ENCODE data around the gene SLC49A4.
"Not testable (repeated sequence)": the region's sequence is repeated elsewhere in the genome, so short reads cannot be mapped to it uniquely, and the experiment has no call there.

The SLC49A4 gene, protein sequence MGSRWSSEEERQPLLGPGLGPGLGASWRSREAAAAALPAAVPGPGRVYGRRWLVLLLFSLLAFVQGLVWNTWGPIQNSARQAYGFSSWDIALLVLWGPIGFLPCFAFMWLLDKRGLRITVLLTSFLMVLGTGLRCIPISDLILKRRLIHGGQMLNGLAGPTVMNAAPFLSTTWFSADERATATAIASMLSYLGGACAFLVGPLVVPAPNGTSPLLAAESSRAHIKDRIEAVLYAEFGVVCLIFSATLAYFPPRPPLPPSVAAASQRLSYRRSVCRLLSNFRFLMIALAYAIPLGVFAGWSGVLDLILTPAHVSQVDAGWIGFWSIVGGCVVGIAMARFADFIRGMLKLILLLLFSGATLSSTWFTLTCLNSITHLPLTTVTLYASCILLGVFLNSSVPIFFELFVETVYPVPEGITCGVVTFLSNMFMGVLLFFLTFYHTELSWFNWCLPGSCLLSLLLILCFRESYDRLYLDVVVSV

DNA sequence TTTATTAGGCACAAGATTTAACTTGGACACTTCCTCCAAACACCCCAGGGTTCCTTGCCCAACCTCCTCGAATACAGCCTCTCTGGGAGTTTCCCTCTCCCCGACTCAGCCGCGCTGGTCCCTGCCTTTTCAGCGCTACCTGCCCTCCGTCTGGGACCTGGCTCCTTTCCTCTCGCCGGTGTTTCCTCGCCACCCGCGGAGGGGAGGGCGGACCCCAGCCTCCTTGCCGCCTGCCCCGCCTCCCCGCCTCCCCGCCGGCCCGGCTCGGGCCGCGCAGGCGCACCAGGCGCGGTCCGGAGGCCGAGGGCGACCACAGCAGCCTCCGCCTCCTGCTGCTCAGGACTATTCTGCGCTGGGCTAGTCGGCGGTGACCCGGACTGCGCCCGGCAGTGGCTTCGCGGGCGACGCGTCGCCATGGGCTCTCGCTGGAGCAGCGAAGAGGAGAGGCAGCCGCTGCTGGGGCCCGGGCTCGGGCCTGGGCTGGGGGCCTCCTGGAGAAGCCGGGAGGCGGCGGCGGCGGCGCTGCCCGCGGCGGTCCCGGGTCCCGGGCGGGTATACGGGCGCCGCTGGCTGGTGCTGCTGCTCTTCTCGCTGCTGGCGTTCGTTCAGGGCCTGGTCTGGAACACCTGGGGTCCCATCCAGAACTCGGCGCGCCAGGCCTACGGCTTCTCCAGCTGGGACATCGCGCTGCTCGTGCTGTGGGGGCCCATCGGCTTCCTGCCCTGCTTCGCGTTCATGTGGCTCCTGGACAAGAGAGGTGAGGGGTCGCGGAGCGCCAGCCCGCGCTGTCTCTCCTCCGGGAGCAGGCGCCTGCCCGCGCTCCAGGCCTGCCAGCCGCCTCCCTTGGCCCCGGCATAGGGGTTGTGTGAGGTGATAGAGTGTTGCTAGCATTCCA lies at the start of gene SLC49A4:
TSS of gene SLC49A4 (plus strand) at position 291 of the 895 bp plus-strand sequence. CDS start at position 415, 124 bp downstream.
- peak; percentile 81 for DNase-seq (ENCODE audit: low spot score)

DNA sequence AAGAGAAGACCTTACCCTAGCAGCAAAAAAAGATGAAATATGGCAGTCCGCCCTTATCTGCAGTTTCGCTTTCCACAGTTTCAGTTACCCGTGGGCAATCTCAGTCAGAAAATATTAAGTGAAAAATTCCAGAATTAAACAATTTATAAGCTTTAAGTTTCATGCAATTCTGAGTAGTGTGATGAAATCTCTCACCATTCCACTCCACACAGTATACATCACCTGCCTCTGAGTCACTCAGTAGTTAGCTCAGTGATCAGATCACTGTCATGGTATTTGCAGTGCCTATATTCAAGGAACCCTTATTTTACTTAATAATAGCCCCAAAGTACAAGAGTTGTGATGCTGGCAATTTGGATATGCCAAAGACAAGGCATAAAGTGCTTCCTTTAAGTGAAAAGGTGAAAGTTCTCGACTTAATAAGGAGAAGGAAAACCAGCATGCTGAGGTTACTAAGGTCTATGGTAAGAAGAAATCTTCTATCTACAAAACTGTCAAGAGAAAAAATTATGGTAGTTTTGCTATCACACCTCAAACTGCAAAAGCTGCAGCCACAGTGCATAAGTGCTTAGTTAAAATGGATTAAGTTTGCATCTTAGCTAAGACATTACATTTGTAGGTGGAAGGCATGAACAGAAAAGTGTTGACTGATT lies 49.4 kb upstream of the SLC49A4 start:
- no peak for DNase-seq (ENCODE audit: low spot score)

- not testable (repeated sequence) for DNase-seq (ENCODE audit: low spot score)
Observed at GRCh38 chr3:122747295-122747694, 47.6 kb upstream of the SLC49A4 start.

DNA sequence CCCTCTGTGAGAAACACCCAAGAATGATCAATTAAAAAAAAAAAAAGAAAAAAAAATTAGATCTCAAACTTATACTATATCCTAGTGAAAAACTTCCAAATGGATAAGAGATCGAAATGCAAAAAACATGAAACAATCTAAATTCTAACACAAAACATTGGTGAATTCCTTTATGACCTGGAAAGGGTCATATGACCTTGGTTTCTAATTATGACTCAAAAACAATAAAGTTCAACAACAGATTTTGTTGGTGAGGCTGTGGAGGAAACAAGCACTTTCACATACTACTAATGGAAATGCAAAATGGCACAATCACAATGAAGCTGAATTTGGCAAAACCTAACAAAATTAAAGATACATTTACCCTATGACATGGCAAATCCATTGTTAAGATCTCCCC lies 46.5 kb upstream of the SLC49A4 start:
- no peak for DNase-seq (ENCODE audit: low spot score)

- peak; percentile 75 for DNase-seq (ENCODE audit: low spot score)
Observed at GRCh38 chr3:122754929-122755328, 39.9 kb upstream of the SLC49A4 start.

DNA sequence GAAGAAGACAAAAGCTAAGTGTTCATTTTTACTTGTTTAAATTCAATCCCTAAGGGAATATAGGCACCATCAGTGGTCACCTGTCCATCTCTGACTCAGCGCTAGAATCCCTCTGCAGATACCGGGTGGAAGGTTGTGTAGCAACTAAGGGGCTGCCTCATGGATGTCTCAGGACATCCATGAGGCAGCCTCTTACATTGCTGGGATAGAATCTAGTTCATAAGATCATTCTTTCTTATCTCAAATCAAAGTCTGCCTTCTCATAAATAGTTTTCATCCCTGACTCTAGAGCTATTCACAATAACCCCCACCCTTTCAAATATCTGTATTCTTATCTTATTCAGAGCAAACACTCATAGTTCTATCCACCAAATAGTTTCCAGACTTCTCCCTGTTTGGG lies 39.4 kb upstream of the SLC49A4 start:
- DNase-seq (ENCODE audit: low spot score) = no peak

DNA sequence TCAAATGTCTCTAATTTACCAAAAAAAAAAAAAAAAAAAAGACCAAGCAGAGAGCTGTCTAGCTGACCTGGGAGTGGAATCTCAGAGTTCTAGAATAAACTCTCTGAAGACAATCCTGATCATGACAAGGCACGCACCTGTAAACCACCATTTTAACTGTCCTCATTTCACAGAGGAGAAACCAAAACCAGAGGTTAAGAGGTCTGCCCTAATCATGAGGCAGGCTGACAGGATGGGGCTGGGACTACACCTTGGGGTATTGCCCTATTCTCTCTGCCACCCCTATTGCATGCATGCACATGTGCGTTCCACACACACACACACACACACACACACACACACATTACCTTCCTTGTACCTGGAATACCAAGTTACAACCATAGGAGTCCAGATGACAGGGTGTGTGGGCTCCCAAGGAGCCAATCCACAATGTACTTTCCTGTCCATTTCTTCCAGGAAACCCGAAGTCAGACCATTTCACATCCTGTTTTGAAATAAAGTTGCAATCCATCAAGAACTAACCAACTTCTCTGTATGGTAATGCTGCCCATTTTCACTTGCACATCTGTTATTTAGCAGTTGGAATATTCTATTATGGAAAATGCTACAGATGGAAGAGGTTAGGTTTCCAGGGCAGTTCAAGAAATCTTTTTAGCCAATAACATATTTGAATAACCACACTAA lies 35.9 kb upstream of the SLC49A4 start:
- DNase-seq (ENCODE audit: low spot score) = no peak

DNA sequence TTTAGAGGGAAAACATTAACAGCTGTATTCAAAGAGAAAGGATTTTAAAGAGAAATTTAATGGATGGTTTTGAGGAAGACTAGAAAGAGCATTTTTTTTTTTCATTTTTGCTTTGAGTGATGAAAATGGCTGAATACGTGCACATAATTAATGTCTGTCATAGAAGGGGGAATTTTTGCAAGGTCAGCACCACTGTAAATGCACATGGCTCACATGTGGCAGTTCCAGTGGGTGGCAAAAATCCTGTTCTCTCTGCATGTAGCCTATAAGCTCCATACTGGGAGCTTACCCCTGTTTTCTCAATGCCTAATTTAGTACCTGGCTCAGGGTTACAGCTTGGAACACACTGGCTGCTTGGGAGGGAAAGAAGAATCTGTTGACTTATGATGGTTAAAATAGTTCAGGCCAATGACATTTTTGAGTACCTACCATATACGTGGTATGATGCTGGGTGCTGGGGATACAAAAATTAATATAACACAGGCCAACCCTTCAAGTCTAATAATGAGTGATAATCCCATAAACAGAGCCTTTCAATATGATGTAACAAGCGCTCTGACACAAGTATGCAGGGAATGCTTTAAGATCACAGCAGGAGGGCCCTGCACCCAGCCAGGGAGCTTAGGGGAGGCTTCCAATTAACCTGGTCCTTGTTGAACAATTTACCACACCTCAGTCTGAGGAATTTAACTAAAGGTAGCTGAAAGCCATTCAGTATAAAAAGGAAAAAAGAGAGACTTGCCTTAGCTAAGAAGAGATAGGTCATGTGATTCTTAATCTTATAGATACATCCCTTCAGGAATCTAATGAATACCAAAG lies 34.2 kb upstream of the SLC49A4 start:
- no peak for DNase-seq (ENCODE audit: low spot score)

GRCh38 chr3:122766430-122766829 lies 28.4 kb upstream of the SLC49A4 start:
- no peak for DNase-seq (ENCODE audit: low spot score)

- DNase-seq (ENCODE audit: low spot score) = no peak
Observed at GRCh38 chr3:122767540-122768372, 27.1 kb upstream of the SLC49A4 start.

DNA sequence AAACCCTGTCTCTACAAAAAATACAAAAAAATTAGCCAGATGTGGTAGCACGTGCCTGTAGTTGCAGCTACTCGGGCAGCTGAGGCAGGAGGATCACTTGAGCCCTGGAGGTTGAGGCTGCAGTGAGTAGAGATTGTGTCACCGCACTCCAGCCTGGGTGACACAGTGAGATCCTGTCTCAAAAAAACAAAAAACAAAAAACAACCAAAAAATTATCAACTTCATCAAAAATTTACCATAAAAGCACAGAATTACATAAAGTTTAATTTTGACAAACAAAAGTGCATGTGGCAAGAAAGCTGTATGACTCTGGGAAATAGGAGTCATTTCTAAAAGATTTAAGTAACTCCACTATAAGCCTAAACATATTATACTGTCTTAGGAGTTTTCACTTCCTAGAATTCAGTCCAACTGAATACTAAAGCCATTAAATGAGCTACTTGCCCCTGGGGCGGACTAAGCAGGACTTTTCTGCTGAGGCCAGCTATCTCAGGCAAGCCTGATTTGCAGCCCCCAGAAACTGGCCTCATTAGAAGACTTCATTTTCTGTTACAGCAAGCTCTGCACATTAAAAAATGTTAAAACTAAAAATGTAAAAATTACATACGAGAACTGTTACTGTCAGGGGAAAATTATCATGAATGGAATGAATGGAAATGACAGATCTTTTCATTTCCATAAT lies 24.2 kb upstream of the SLC49A4 start:
- DNase-seq (ENCODE audit: low spot score) = no peak

- DNase-seq (ENCODE audit: low spot score) = no peak
Observed at GRCh38 chr3:122772827-122773226, 22.0 kb upstream of the SLC49A4 start.

- no peak for DNase-seq (ENCODE audit: low spot score)
Observed at GRCh38 chr3:122773944-122774509, 20.8 kb upstream of the SLC49A4 start.

DNA sequence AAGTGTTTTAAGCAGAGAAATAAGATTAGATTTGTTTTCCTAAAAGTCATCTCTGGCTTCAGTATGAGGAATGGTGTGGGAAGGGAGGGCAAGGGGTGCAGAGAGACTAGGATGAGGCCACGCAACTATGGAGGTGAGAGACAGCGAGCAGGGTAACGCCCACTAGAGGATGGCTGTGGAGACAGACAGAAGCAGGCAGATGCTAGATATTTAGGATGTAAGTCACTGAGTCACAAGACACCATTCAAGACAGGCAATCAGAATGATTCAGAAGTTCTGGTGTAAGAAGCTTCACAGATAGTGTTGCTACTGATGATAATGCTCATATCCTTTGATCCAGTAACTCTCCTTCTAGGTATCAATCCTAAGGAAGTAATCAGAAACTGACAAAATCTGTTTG lies 20.3 kb upstream of the SLC49A4 start:
- no peak for DNase-seq (ENCODE audit: low spot score)

GRCh38 chr3:122776675-122777468 lies 18.0 kb upstream of the SLC49A4 start:
- DNase-seq (ENCODE audit: low spot score) = no peak

GRCh38 chr3:122777563-122777962 lies 17.3 kb upstream of the SLC49A4 start:
- DNase-seq (ENCODE audit: low spot score) = no peak

GRCh38 chr3:122782804-122783203 lies 12.1 kb upstream of the SLC49A4 start:
- no peak for DNase-seq (ENCODE audit: low spot score)

DNA sequence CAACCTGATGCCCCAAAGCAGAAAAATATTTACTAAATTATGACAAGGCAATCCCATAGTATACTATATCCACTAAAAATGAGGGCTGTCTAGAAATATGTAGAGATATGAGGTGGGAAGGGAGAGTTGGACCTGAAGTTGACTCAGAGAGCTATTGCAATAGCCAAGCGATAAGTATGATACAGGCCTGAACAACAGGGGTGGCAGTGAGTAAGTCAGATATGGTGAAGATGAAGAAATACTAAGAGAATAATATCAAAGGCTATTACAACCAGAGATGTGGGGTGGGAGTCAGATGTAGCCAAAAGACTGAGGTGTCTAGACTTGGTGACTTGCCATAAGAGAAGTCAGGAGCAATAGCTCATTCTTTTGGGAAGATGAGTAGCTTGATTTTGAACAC lies 10.4 kb upstream of the SLC49A4 start:
- DNase-seq (ENCODE audit: low spot score) = no peak
